GM12892 (cell line): Measurements from ENCODE around the gene FSCN2.

Source experiments
- POLR2AphosphoS5 ChIP-seq: IDR thresholded peaks from 2 replicates; pipeline ENCODE4 v1.6.1; 2011; ENCODE audit warnings: low read depth, low read length, control low read depth
- TAF1 ChIP-seq: IDR thresholded peaks from 2 replicates; pipeline ENCODE4 v1.6.1; 2011; ENCODE audit warnings: low read depth, mild to moderate bottlenecking, control low read depth, low read length, borderline replicate concordance

DNA sequence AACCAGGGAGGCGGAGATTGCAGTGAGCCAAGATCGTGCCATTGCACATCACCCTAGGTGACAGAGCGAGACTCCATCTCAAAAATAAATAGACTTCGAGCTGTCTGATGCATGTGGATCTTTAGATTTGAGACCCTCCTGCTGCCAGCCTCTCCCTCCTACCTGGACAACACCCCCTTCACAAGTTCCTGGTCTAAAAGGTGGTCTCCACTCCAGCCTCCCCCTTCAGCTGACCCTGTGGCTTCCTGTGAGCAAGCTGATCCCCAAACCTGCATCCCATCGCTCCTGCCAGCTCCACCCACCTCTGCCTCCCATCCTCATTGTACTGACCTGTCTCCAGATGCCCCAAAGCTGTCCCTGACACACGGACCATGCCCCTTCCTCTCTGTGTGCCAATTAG, 51.1 kb downstream of the FSCN2 start:
- TF ChIP-seq TAF1 = no peak
- TF ChIP-seq POLR2AphosphoS5 = no peak
